HL-60/S4 treated with retinoic acid at 250 ng/mL for 4 days and 3 days (cell line): Measurements from ENCODE around the gene COL12A1.

ENCODE experiments used
- in situ Hi-C: fragments of 300-500 bp; cut with MboI; formaldehyde crosslinking; loops from 2 replicates; pipeline ENCODE4 v1.7.0; 2022; ENCODE audit warnings: low sequenced_read_pairs

Gene COL12A1

DNA sequence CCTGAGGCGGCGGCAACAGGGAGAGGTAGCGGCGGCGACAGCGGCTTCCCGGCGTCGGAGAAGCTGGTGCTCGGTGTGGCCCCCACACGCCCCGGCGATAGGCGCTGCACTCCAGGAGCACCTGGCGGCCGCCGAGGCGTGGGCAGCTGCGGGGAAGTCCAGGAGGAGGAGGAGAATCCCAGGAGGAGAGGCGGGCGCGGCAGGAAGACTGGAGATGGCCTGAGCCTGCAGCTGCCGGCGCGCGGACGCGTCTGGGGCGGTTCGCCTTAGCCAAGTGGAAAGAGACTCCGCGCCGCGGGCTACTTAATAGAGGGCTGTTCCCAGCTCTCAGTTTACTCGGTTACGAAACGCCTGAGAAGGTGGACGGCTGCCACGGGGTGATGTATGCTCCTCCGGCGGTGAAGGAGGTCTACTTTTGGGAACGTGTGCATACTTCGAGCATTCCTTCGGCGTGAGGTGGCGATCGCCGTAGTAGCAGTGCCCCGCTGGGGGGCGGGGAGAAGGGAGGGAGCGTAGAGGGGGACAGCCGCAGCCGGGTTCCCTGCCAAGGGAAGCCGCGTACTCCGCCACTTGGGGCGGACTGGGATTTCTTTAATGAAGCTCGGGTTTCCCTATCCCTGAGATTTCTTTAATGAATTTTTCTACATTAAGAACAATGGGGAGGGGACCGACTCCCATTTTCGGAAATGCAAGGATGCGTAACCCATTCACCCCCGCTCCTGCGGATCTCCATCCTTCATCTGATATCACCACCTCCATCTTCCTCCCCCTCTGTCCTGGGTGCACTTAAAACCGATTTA is at the start of gene COL12A1:
Gene COL12A1 (minus strand): TSS at position 278 of the 800 bp plus-strand sequence. CDS start 3,261 bp downstream, outside the sequence.
- in situ Hi-C loops: loop anchor here (25.0 kb wide), 2 partner anchors 1344 to 1469 kb away; no protein-coding TSS in a partner anchor

- in situ Hi-C loops: loop anchor here (25.0 kb wide), 1 partner anchor 287 kb away; no protein-coding TSS in a partner anchor
Measured at GRCh38 chr6:75250552-75250951, 44.7 kb upstream of the COL12A1 start.

DNA sequence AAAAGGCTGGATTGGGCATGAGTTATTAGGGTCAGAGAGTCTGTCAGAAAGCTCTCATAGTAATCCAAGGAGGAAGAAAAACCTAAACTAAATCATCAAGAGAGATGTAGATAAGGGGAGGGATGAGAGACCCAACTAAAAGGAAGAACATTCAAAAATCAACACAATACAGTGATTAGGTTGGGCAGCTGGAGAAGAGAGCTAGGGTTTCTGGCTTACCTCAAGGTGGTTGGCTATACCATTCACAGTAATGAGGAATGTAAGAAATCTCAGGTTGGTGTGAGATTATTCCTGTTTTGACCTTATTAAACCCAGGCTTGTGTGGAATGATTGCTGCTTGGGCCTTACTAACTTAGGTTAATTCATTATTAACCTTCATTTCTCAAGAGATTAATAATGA is 44.0 kb upstream of the COL12A1 start:
- in situ Hi-C loops: loop anchor here (25.0 kb wide), 1 partner anchor 287 kb away; no protein-coding TSS in a partner anchor

GRCh38 chr6:75246386-75246785 is 40.5 kb upstream of the COL12A1 start:
- in situ Hi-C loops: no loop called here

DNA sequence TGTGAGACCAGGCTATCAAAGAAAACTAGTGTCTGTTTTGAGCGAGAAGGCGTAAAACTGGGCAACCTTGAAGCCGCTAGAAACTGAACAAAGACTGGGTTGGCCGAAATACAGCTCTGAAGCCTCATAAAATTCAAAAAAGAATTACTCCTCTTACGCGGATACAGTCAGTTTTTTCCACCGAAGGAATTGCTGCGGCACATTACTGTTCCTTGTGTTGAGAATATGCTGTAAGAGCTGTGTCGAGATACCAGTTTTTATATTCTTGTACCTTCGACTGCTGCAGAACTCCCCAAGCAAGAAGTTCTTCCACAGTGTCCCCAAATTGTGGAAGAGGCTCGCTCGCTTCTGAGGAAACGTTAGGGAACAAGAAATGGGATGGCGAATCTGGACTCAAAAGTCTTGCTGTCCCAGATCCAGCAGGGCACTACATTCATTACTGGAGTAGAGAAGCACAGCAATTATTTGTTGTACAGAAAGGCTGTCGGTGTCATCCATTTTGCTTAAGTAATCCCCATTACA is 38.3 kb upstream of the COL12A1 start:
- in situ Hi-C loops: no loop called here

DNA sequence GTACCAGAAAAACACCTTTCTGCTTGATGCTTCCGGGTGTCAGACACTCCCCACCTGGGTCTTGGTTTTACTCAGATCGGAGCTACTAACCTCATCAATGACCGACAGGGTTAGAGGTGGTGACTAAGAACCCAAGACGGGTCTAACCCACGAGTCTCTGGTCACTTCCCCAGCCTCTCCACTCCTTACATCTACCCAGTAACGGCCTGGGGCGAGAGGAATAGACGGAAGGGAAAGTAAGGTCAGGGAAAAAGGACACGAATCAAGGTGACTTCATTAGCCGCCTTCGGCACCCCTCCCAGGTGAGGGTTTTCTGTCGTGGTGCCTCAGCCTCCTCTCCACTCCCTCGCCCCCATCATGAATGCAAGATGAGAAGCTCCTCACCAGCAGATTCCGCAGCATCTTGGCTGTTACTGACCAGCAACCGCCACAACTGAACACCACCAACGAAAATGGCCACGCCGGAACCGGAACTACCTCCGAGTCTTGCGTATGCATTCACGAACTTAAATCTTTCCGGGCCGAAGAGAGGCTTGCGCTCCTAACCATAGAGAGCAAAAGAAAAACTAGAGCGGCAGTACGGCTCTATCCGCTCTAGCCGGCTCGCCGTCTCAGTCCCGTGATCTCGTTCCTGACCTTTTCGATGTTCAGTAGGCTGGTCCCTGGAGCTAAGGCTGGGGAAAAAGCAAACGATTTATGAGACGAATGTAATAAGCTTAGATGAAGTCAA is 37.6 kb upstream of the COL12A1 start, which contains the start of gene COX7A2:
Gene COX7A2 (minus strand): TSS at position 469 of the 730 bp plus-strand sequence. CDS start 67 bp downstream, at position 402.
- in situ Hi-C loops: no loop called here

- in situ Hi-C loops: no loop called here
Measured at GRCh38 chr6:75236630-75237029, 30.8 kb upstream of the COL12A1 start.

- in situ Hi-C loops: no loop called here
Measured at GRCh38 chr6:75235271-75235670, 29.4 kb upstream of the COL12A1 start.

- in situ Hi-C loops: no loop called here
Measured at GRCh38 chr6:75234126-75234865, 28.4 kb upstream of the COL12A1 start.

GRCh38 chr6:75233092-75233615 is 27.3 kb upstream of the COL12A1 start:
- in situ Hi-C loops: no loop called here

- in situ Hi-C loops: no loop called here
Measured at GRCh38 chr6:75230484-75231325, 24.9 kb upstream of the COL12A1 start.

DNA sequence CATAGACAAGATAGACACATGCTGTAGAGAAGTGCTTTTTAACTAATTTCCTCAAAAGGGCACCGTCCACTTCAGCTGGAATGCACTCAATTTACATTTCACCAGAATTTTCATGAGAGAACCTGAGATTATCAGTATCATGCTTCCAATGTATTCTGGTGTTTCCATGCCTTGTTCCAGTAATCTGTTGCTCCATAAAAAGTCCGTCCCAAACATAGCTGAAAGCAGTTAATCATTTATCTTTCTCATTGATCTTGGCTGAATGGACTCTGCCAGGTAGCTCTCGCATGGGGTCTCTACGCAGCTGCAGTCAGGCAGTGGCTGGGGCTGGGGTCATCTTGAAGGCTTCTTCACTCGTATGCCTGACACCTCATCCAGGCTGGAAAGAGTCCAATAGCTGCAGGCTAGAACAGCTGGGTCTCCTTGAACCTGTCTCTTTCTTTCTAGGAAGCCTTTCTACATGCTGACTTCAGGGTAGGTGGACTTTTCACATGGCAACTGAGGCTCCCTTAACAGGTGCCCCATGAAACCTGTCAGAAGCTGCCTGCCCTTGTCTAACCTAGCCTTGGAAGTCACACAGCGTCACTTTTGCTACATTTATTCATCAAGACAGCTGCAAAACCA is 18.6 kb upstream of the COL12A1 start:
- in situ Hi-C loops: loop anchor here (25.0 kb wide), 2 partner anchors 1362 to 1487 kb away; no protein-coding TSS in a partner anchor

GRCh38 chr6:75223428-75223827 is 17.6 kb upstream of the COL12A1 start:
- in situ Hi-C loops: loop anchor here (25.0 kb wide), 2 partner anchors 1361 to 1486 kb away; no protein-coding TSS in a partner anchor

- in situ Hi-C loops: loop anchor here (25.0 kb wide), 2 partner anchors 1360 to 1485 kb away; no protein-coding TSS in a partner anchor
Measured at GRCh38 chr6:75222261-75222660, 16.4 kb upstream of the COL12A1 start.

GRCh38 chr6:75221116-75221515 is 15.3 kb upstream of the COL12A1 start:
- in situ Hi-C loops: loop anchor here (25.0 kb wide), 2 partner anchors 1359 to 1484 kb away; no protein-coding TSS in a partner anchor

DNA sequence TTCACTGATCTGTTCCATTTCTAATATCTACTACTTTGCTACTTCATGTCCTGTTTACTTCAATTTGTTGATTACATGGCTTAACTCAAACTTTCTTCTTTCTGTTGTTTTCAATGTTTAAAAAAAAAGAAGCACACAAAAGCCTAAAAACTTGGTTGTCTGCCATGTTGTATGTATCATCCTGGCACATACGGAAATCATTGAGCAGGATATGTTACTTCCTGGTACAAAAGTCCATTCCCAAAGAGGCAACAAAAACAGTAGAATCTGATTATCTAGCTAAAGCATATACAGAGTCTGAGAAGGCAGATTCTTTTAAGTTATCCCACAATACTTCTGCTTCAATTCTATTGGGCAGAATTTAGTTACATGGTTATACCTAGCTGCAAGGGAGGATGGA is 14.5 kb upstream of the COL12A1 start:
- in situ Hi-C loops: loop anchor here (25.0 kb wide), 2 partner anchors 1358 to 1483 kb away; no protein-coding TSS in a partner anchor

DNA sequence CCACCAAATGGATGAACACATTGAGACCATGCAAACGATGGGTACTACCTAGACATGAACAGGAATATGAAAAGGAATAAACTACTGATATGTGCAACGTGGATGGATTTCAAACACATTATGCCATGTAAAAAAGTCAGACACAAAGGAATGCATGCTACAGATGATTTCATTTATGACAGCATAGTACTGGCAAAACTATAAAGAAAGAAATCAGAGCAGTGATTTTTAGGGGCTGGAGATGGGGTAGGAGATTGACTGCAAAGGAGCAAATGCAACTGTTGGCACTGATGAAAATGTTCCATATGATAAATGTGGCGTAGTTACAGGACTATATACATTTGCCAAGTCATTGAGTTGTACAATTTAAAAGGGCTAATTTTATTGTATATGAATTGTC is 13.4 kb upstream of the COL12A1 start:
- in situ Hi-C loops: loop anchor here (25.0 kb wide), 2 partner anchors 1357 to 1482 kb away; no protein-coding TSS in a partner anchor

DNA sequence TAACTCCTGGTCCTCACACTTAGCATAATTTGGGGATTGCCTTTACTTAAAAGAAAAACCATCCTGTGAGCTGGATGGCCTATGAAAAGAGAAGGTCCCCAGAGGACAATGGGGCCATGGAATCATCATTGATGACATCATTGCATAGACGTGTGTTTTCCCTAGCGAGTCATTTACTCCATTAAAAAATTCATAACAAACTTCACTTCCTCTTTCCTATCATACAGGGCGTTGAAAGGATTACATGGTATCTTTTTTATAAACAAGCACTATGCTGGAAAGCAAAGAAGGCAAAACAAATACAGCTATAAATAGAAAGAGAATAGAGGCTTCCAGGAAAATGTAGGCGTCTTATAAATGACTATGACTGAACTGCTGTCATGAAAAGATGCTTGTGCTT is 11.3 kb upstream of the COL12A1 start:
- in situ Hi-C loops: loop anchor here (25.0 kb wide), 2 partner anchors 1355 to 1480 kb away; no protein-coding TSS in a partner anchor
